HG02852 (cell line): ENCODE results near the gene PRDM8.
"Not testable (repeated sequence)": the region's sequence is repeated elsewhere in the genome, so short reads cannot be mapped to it uniquely, and the experiment has no call there.

Source experiments
- ATAC-seq: cut with Tn5 transposase; IDR thresholded peaks from one replicate; pipeline ENCODE4 v1.9.1; 2021; ENCODE audit warnings: mild to moderate bottlenecking, moderate library complexity; ENCODE audit not compliant: unreplicated experiment

The PRDM8 gene

DNA sequence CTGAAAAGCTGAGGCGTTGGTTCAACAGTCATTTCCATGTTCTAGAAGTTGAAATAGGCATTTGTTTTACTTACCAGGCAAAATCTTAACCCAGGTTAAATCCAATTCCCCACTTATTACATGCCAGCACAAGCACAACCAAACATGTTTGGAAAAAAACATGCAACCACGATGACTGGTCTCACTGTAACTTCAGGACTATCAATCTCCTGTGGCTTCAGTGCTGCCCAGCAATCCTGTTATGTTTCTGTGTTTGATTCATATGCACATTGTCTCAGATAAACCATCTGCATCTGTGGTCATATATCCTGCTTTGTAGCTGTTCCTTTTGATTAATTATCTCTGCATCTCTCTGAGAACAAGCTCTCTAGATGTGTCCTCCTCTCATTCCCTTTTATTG lies 28.3 kb downstream of the PRDM8 start:
- ATAC-seq, result no peak

DNA sequence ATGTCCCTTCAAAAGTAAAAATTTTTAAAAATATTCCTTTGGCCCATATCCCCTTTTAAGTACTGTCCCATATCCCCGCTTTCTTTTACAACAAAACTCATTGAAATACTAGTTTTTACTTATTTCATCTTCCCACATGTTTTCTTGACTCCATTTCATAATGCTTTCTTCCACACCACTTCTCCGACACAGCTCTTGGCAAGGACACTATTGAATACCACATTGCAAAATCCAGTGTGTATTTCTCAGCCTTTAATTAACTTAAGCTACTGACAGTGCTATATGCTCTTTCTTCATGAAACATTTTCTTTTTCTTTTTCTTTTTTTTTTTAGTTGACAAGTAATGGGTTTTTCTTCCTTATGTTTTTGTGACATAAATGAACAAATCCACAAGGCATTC lies 28.8 kb downstream of the PRDM8 start:
- ATAC-seq, result no peak

DNA sequence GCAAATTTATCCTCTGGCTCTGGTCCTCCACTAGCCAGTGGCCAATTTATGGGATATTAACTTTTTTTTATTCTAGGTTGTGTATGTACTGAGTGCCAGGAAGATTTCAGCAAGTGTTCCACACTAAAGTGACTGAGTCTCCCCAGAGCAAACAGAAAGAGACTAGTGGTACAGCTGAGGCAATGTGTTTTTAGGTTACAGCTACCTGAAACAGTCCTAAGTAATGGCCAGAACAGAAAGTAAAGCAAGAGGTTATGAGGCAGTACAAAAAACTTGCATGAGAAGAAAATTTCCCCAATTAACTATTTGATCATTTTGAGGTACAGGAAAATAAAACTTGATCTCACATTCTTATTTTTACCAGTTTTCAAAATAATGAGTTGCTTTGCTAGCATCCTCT lies 31.2 kb downstream of the PRDM8 start:
- ATAC-seq, result no peak

GRCh38 chr4:80229128-80229527 lies 31.8 kb downstream of the PRDM8 start:
- ATAC-seq, result peak; percentile 14

- ATAC-seq, result peak; percentile 78
Measured at GRCh38 chr4:80229590-80229989, 32.3 kb downstream of the PRDM8 start.

- ATAC-seq, result no peak
Measured at GRCh38 chr4:80231180-80231579, 33.9 kb downstream of the PRDM8 start.

GRCh38 chr4:80232707-80233370 lies 35.5 kb downstream of the PRDM8 start:
- ATAC-seq, result no peak

- no peak for ATAC-seq
Measured at GRCh38 chr4:80233390-80233789, 36.1 kb downstream of the PRDM8 start.

DNA sequence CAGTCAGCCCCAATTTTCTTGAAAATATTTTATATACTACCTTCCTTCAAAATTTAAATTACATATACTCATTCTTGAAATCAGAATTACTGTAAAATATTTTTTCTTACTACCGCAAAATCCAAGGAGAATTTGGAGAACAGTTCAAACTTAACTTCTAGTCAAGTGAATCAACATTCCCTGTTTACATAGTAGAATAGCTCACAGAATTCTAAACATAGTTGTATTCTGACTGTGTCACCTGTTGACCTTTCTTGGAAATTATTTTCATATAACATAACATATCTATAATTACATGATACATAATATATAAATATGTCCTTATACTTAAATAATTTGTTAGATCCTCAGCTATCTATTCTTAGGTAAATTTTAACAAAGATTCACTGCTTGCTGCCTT lies 38.1 kb downstream of the PRDM8 start:
- no peak for ATAC-seq

DNA sequence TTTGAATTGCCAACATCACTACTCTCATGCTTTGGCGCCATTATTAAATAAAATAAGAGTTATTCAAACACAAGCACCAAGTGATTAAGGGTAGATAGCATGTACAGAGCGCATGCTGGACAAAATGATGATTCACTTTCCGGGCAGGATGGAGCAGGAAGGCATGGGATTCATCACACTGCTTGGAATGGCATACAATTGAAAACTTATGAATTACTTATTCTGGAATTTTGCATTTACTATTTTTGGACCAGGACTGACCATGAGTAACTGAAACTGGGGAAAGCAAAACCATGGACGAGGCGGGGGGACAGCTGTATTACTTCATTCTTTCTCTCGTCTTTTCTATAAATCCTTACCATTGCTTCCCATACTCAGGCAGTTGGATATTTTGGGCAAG lies 40.7 kb downstream of the PRDM8 start:
- no peak for ATAC-seq

GRCh38 chr4:80239480-80240150 lies 42.3 kb downstream of the PRDM8 start:
- ATAC-seq, result no peak

DNA sequence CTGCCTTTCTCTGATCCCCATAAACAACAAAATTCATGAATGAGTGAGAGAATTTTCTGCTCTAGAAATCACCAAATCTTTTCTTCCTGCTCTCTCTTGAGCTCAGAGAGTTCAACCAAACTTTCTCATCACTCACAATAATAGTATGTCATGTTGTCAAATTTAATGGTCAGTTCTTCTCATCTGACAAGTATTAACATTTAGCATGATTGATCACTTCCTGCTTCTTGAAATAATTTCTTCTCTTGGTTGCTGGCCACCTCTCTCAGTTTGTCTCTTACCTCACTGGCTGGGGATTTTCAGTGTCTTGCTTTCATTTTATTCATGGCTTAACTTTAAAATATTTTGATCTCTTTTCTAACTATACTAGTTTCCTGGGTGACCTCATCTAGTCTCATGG lies 43.7 kb downstream of the PRDM8 start:
- ATAC-seq, result no peak

- no peak for ATAC-seq
Measured at GRCh38 chr4:80243274-80244018, 46.1 kb downstream of the PRDM8 start.

DNA sequence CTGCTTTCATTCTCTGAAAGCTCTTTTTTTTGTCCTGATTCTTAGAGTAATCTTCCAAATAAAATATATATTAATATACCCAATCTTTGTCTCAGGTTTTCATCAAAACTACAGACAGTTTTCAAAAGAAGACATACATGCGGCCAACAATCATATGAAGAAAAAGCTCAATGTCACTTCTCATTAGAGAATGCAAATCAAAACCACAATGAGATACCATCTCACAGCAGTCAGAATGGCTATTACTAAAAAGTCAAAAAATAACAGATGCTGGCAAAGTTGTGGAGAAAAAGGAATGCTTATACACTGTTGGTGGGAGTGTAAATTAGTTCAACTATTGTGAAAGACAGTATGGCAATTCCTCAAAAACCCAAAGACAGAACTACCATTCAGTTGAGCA lies 50.2 kb downstream of the PRDM8 start:
- not testable (repeated sequence) for ATAC-seq

- ATAC-seq, result no peak
Measured at GRCh38 chr4:80249144-80249543, 51.8 kb downstream of the PRDM8 start.

- no peak for ATAC-seq
Measured at GRCh38 chr4:80252427-80252826, 55.1 kb downstream of the PRDM8 start.

GRCh38 chr4:80252953-80253352 lies 55.6 kb downstream of the PRDM8 start:
- ATAC-seq, result no peak

DNA sequence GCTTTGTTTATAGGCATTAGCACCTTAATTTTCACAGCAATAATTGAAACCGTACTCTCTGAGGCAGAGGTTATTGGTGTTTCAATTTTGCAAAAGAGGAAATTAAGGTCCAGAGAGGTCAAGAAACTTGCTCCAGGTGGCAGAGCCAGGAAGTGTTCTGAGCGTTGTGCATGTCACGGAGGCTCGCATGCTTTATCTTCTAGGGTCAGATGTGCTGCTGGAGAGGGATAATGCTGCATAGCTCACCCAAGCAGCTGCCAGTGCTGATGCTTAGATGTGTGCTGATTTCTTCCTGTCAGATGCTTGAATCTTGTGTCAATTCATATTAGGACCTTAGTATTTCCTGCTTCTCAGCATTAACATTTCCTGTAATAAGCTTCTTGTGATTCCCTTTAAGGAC lies 56.2 kb downstream of the PRDM8 start:
- ATAC-seq, result no peak
